ENCODE results near the gene MS4A2. TPM values are rescaled to one million over a fixed set of nuclear protein-coding genes. Genes with fewer than 3 reads are reported as not detected.
"Not testable (repeated sequence)": the region's sequence is repeated elsewhere in the genome, so short reads cannot be mapped to it uniquely, and the experiment has no call there.

Gene MS4A2
- total RNA-seq (under 1 TPM in 3 of 9 donors, not detected in 6; 0.06 to 0.11 (median 0.06) TPM), polyA plus RNA-seq (under 1 TPM in 2 of 3 donors, not detected in 1; 0.03 to 0.16 TPM)
- long read RNA-seq, donor 1, result 0 reads
- long read RNA-seq, donor 2, result 0 reads
- long read RNA-seq, donor 3, result 0 reads
- long read RNA-seq, donor 4, result 0 reads
- long read RNA-seq, donor 5, result 0 reads
- long read RNA-seq, donor 6, result 0 reads
- long read RNA-seq, donor 7, result 0 reads
- long read RNA-seq, donor 8, result 0 reads
- long read RNA-seq, donor 9, result 0 reads
- long read RNA-seq, donor 10, result 0 reads

GRCh38 chr11:60088364-60088763 is at the start of gene MS4A2:
MS4A2 (plus strand) TSS chr11:60088664; CDS start chr11:60088766, 102 bp downstream.
- no peak for DNase-seq
- no peaks in the 10 kb centered on the region for H3K36me3 ChIP-seq (replicated peaks in 1 of 2)
- no peak within 1 kb of the TSS for H3K27ac ChIP-seq
- H3K27me3 ChIP-seq, result no peaks in the 10 kb centered on the region
- 70 to 96% (median 74%) methylated on average over 1 of the region's 1 CpG for WGBS, 4 donors
- no peaks in the 10 kb centered on the region for H3K9me3 ChIP-seq (replicated peaks in 1 of 3)
- intact Hi-C loops (cut with DNase I), result no loop called here
- no peak within 1 kb of the TSS for H3K4me3 ChIP-seq
- no peak for TF ChIP-seq POLR2A (IDR thresholded peaks at IDR 0.05)
- no peak for TF ChIP-seq CTCF (IDR thresholded peaks at IDR 0.05)
- H3K4me1 ChIP-seq (replicated peaks in 1 of 2), result no peaks in the 10 kb centered on the region

DNA sequence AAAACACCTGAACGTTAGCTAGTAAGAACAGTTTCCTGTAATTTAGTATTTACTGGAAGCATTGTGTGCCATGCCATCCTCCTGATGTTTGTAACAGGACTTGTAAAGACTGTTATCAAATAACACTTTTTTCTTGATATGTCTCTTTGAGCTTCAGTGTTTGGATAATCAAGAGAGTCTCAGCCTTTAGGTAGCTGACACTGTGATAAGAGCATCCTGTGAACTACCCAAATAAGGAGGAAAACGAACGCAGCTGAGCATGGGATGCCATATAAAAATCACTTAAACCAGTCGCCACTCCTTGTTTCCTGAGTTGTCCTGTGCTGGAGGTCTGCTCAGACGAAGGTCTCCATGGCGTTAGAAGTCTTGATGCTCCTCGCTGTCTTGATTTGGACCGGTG is 48.4 kb upstream of the MS4A2 start, which contains the start of gene OOSP2:
OOSP2 (plus strand) TSS at position 301 of the 400 bp plus-strand sequence; CDS start at position 352, 51 bp downstream.
- Histone ChIP-seq H3K4me3 (no peak within 1 kb of the TSS), H3K36me3 (replicated peaks in 1 of 2) (no peaks in the 10 kb centered on the region), H3K27me3 (no peaks in the 10 kb centered on the region), H3K4me1 (replicated peaks in 1 of 2) (no peaks in the 10 kb centered on the region), H3K27ac (no peak within 1 kb of the TSS), H3K9me3 (replicated peaks in 1 of 3) (no peaks in the 10 kb centered on the region)
- intact Hi-C loops (cut with DNase I), result no loop called here
- no peak for DNase-seq
- WGBS, 4 donors, result 74 to 83% (median 77%) methylated on average over 8 of the region's 8 CpGs
- TF ChIP-seq CTCF (IDR thresholded peaks at IDR 0.05), result no peak
- TF ChIP-seq POLR2A (IDR thresholded peaks at IDR 0.05), result no peak

DNA sequence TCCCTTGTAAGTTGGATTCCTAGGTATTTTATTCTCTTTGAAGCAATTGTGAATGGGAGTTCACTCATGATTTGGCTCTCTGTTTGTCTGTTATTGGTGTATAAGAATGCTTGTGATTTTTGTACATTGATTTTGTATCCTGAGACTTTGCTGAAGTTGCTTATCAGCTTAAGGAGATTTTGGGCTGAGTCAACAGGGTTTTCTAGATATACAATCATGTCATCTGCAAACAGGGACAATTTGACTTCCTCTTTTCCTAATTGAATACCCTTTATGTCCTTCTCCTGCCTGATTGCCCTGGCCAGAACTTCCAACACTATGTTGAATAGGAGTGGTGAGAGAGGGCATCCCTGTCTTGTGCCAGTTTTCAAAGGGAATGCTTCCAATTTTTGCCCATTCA is 38.0 kb upstream of the MS4A2 start:
- H3K27me3 ChIP-seq; DNase-seq; H3K4me3 ChIP-seq; H3K36me3 ChIP-seq (replicated peaks in 1 of 2); H3K4me1 ChIP-seq (replicated peaks in 1 of 2); H3K9me3 ChIP-seq (replicated peaks in 1 of 3); intact Hi-C loops (cut with DNase I); H3K27ac ChIP-seq: not testable (repeated sequence)

DNA sequence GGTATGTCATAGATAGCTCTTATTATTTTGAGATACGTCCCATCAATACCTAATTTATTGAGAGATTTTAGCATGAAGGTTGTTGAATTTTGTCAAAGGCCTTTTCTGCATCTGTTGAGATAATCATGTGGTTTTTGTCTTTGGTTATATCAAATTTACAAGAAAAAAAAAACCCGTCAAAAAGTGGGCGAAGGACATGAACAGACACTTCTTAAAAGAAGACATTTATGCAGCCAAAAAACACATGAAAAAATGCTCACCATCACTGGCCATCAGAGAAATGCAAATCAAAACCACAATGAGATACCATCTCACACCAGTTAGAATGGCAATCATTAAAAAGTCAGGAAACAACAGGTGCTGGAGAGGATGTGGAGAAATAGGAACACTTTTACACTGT is 37.6 kb upstream of the MS4A2 start:
- 43 to 68% (median 52%) methylated on average over 3 of the region's 3 CpGs for WGBS, 4 donors
- H3K27ac ChIP-seq; intact Hi-C loops (cut with DNase I); DNase-seq; H3K27me3 ChIP-seq; H3K4me1 ChIP-seq (replicated peaks in 1 of 2); H3K36me3 ChIP-seq (replicated peaks in 1 of 2); H3K4me3 ChIP-seq; H3K9me3 ChIP-seq (replicated peaks in 1 of 3): not testable (repeated sequence)

GRCh38 chr11:60056349-60056969 is 32.0 kb upstream of the MS4A2 start, which contains the start of gene MS4A3:
MS4A3 (plus strand) TSS chr11:60056665; CDS start chr11:60061161, 4,496 bp downstream.
- intact Hi-C loops (cut with DNase I), result no loop called here
- H3K9me3 ChIP-seq (replicated peaks in 1 of 3), result no peaks in the 10 kb centered on the region
- H3K4me3 ChIP-seq, result no peak within 1 kb of the TSS
- H3K27ac ChIP-seq, result no peak within 1 kb of the TSS
- no peak for DNase-seq
- no peaks in the 10 kb centered on the region for H3K4me1 ChIP-seq (replicated peaks in 1 of 2)
- H3K36me3 ChIP-seq (replicated peaks in 1 of 2), result no peaks in the 10 kb centered on the region
- no peak for TF ChIP-seq POLR2A (IDR thresholded peaks at IDR 0.05)
- TF ChIP-seq CTCF (IDR thresholded peaks at IDR 0.05), result no peak
- 56 to 81% (median 67%) methylated on average over 8 of the region's 8 CpGs for WGBS, 4 donors
- H3K27me3 ChIP-seq, result no peaks in the 10 kb centered on the region

All from adrenal gland (tissue), 19 donors.